GM12872 (cell line): ENCODE data around the gene ZDHHC9.

ENCODE experiments used
- CTCF ChIP-seq: IDR thresholded peaks from 3 replicates; pipeline ENCODE4 v1.5.1; 2011; ENCODE audit warnings: low read depth, mild to moderate bottlenecking, low read length, moderate library complexity; ENCODE audit not compliant: insufficient read depth

The ZDHHC9 gene

GRCh38 chrX:129808158-129808828, 35.4 kb downstream of the ZDHHC9 start:
- TF ChIP-seq CTCF = no peak

GRCh38 chrX:129804806-129805205, 38.9 kb downstream of the ZDHHC9 start:
- TF ChIP-seq CTCF = no peak

GRCh38 chrX:129802863-129803262, 40.8 kb downstream of the ZDHHC9 start:
- no peak for TF ChIP-seq CTCF

GRCh38 chrX:129800186-129800585, 43.5 kb downstream of the ZDHHC9 start:
- no peak for TF ChIP-seq CTCF

GRCh38 chrX:129798888-129799287, 44.8 kb downstream of the ZDHHC9 start:
- TF ChIP-seq CTCF = no peak

GRCh38 chrX:129798456-129798855, 45.2 kb downstream of the ZDHHC9 start:
- TF ChIP-seq CTCF = no peak

GRCh38 chrX:129797251-129797906, 46.3 kb downstream of the ZDHHC9 start:
- TF ChIP-seq CTCF = no peak
